GF-D8 (cell line): Measurements from ENCODE around the gene NUP153.
A peak's percentile ranks its signal among the peaks of the same experiment; 100 is the strongest.
"Not testable (repeated sequence)": the region's sequence is repeated elsewhere in the genome, so short reads cannot be mapped to it uniquely, and the experiment has no call there.

Experiments used
- DNase-seq: peaks from one replicate; lab custom pipeline; 2025; lab: John Stamatoyannopoulos, UW

Gene NUP153

DNA sequence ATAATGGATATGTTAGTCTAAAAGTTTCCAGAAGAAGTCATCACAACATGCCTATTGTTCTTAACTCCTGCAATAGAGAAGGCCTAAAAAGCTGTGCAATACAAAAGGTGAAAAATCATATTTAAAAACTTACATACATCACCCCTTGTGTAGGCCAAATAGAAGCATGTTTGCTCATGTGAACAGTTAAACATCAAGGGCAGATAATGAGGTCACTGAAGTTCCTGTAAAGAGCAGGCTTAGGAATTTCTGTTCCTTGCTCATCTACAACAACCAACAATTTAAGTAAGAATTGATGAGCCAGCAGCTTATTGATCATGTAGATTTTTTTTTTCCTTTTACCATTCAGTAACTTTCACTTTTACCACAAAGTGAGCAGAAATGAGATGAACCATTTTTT is 7.5 kb upstream of the NUP153 start:
- no peak for DNase-seq

DNA sequence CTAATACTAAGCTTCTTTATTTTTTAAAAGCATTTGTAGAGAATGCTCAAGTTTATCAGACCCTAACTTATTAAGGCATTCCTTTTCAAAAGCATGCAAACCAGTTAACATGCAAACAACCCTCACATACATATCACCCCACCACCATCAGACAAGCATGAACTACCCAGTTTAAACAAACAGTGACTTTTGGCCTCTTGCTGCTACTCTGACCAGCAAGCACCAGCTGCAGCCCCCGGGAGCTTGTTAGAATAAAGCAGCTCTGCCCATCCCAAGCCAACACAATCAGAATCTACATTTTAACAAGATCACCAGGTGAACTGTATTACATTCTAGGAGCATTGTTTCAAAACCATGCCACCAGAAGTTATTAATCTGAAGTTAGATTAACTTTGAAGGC is 5.9 kb upstream of the NUP153 start:
- no peak for DNase-seq

DNA sequence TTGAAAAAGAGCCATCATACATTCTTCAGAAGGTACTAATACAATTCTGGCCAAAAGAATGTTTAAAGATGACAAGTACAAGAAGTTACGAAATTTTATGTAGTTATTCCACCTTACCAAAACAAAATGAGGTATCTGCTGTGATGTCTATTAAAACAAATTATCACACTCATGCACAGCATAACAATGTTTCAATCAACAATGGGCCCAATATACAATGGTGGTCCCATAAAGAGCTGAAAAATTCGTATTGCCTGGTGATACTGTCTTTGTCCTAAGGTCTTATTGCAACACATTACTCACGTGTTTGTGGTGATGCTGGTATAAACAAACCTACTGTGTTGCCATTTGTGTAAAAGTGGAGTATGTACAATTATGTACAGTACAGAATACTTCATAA is 3.6 kb upstream of the NUP153 start:
- DNase-seq, result no peak

DNA sequence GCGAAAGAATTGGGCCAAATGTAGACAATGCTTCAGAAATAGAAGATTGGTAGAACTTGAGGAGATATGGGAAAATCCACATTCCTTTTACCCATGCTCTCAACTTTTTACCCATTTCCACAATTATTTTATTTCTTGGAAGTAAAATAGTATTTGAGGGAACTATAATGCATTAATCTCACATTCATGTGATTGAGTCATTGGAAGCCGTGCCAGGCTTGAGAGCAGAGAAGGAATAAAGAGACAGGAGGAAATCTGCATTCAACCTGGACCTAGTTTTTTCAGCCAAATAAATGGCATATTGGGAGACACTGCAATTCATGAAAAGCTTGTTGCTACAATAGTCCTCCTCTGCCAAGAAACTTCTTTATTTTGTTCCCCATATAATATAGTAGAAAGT is 2.8 kb upstream of the NUP153 start:
- no peak for DNase-seq

DNA sequence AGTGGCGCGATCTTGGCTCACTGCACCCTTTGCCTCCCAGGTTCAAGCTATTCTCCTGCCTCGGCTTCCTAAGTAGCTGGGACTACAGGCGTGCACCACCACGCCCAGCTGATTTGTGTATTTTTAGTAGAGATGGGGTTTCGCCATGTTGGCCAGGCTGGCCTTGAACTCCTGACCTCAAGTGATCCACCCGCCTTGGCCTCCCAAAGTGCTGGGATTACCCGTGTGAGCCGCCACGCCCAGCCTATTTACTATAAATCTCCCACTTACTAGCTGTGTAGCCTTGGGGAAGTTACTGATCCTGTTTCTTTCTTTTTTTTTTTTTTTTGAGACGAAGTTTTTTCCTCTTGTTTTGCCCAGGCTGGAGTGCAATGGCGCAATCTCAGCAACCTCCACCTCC is 1.3 kb upstream of the NUP153 start:
- not testable (repeated sequence) for DNase-seq

DNA sequence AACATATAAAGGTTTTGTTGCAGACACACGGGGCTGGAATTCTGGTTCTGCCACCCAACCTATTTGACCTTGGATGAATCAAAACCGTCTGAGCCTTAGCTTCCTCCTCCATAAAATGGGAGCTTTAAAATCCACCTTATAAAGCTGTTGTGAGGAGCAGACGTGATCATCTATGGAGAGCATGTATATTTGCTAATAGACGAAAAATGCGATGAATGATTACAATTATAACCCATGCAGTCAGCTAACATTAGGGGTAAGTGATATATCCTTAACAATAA is 586 bp upstream of the NUP153 start:
- DNase-seq, result no peak

DNA sequence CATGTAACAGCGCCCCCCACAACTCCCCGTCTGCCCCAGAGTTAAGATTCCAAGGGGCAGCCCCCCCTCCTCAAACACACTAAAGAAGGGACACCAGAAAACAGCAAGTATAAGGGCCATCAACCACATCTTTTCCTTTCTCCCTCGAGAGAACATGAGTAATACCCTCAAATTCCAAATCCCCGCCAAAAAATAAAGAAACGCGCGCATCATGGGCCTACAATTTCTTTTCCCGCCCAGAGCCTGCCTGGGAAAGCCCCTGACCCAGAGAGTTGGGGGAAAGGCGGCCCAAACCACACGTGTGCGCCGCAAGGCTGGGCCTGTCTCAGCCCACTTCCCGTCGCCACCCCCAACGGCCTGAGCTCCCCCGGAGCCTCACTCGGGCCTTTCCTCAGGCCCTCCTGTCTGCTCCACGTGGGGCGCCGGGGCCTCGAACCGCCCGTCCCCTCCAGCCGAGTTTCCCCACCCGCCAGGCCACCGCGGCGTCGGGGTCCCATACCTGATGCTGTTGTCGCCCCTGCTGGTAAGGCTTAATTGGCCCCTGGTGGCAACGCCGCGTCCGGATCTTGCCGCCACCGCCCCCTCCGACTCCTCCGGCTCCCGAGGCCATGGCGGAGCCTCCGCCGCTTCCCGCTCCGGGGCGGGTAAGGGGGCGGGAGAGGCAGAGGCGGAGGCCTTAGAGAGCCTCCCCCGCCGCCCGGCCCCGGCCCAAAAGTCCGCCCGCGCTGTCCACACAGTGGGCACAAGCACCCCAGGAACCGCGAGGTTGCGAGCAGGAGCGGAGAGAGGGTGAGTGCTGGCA is 746 bp downstream of the NUP153 start:
- peak; percentile 61 for DNase-seq

DNA sequence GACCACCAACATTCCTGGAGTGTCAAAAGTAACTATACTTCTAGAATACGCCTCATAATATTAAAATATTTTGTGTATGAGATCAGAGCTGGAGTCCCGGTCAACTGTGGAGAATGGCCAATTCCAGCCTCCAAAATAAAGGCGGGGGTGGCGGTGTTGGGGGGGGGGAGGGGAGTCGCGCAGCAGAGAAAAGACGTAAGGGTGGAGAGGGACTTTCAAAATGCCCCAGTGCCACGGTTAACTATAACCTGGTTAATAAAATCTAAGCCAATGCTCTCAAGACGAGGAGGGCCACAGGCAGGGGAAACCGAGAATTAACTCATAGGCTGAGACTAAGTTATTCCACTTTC is 1.3 kb downstream of the NUP153 start:
- DNase-seq, result no peak

DNA sequence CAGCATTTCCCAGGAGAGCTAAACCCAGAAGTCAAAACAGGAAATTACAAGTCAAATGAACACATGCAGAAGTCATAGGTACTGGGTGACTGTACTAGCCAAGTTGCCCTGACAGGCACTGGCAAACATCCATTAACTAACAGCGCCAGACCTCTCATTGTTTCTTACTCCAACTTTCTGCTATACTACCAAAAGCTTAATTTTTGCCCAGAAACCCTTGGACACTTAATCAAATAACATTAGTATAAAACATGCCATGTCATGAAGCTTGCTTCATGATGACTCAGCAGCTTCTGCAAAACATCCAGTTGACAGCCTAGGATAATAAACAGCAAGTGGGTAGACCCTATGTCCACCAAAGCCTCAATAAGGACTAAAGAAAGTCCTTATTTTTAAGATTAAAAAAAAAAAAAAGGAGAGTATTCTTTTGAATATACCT is 3.5 kb downstream of the NUP153 start:
- DNase-seq, result peak; percentile 44

DNA sequence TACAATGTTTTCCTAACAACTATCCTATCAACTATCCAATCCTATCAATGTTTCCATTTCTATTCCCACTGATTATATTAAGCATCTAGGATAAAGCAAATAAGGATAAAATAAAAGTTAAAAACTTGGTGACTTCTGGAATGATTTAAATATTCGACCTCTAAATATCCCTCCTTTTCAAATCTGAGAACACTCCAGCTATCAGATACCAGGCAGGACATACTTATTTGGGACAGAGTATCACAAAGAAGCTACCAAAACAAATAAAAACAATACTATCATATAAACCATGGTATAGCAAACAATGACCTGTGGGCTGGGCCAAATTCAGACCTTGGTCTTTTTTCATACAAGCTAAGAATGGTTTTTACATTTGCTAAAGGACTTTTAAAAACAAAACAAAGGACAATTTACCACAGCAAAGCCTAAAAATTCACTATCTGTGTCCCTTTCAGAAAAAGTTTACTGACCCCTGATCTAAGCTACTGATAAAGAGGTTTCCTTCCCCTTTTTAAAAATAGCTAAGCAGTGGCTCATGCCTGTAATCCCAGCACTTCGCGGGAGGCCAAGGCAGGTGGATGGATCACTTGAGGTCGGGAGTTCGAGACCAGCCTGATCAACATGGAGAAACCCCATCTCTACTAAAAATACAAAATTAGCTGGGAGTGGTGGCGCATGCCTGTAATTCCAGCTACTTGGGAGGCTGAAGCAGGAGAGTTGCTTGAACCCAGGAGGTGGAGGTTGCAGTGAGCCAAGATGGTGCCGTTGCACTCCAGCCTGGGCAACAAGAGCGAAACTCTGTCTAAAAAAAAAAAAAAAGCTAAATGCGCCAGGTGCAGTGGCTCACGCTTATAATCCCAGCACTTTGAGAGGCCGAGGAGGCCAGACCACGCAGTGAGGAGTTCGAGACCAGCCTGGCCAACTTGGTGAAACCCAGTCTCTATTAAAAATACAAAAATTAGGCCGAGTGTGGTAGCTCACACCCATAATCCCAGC is 6.0 kb downstream of the NUP153 start:
- peak; percentile 83 for DNase-seq

DNA sequence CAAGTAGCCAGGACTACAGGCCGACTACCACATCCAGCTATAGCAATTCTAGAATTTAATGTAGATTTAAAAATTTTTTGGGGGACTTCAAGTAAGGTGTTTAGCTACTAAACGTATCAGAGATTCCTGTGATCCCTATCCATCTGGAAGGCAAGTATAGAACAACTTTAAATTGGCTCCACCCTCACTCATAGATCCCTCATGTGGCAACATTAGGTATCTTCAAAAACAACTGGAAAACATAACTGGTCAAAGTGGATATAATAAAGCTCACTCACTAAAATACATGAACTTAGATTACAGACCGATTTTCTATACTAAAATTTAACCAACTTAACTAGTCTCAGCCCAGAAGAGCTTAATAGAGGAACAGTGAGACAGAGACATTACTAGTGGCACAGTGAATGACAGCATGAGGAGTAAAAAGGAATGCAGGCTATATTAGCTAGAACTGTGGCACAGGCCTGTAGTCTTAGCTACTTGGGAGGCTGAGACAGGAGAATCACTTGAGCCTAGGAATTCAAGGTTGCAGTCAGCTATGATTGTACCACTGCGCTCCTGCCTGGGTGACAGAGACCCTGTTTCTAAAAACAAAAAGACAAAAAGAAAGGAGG is 14.7 kb downstream of the NUP153 start:
- no peak for DNase-seq

DNA sequence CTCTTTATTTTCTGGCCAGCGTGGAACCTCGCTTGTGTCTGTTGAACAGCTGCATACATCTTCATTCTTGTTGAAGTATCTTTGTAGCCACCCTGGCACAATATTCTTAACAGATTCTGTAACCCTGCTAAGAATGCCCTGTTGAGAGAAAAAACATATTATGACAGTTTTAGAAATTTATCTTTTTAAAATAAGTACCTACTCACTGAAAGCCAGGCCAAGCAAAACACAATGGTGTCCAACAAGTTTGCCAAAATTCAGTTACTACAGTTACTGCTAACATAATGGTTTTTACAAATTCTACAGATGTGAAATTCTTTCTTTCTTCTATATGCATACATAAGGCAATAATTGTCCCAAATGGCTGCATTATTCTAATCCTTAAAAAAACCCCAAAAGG is 18.2 kb downstream of the NUP153 start:
- DNase-seq, result no peak

DNA sequence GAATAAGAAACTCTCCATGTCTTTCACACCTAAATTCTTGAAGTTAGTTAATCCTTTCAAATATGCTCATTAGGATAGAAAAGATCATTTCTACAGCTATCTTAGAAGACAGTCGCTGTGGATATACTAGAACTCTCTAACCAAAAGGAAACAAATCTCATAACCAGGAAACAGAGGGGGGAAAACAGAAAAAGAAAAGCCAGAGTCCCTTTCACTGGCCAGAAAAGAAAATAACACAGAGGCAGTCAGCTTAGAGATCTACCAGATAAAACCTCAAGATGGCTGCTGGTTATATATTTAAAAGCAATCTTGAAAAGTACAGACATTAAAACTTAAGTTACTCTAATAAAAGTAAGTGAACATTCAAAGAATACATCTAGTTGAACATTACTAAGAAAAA is 19.6 kb downstream of the NUP153 start:
- DNase-seq, result no peak

DNA sequence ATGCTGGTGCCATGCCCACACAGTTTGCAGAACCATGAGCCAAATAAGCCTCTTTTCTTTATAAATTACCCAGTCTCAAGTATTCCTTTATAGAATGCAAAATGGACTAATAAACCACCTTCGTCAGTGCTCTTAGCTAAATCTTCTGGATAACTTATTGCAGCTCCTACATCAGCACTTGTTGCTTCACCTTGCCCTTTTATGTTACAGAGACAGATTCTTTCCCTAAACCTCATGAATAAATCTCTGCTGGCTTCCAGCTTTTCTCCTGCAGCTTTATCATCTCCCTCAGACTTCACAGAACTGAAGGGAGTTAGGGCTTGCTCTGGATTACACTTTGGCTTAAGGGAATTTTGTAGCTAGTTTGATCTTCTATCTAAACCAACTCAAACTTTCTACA is 22.6 kb downstream of the NUP153 start:
- DNase-seq, result no peak

DNA sequence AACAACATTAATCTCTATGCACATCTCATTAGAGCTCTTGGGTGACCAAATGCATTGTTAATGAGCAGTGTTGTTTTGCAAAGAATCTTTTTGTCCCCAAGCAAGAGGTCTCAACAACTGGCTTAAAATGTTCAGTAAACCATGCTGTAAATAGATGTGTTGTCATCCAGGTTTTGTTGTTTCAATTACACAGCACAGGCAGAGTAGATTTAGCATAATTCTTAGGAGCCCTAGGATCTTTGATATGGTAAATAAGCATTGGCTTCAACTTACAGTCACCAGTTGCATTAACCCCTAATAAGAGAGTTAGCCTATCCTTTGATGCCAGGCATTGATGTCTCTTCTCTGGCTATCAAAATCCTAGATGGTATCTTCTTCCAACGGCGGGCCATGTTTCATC is 23.3 kb downstream of the NUP153 start:
- DNase-seq, result no peak

DNA sequence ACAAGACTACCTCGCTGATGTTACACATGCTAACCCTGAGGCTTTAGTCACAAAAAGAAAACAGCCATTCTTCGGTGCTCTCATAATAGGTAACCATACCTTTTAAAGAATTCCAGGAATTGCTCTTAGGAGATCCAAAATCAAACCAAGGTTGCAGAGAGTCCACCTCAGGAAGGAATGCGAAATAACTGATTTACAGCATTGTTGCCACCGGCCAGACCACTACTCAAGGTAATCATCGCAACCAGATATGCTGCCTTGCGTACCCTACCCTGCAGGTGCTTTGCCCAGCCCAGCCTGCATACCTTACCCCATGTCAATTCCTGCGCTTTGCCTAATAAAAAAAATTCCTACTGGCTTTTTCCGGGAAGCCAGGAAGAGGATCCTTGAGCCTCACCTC is 27.0 kb downstream of the NUP153 start:
- no peak for DNase-seq

DNA sequence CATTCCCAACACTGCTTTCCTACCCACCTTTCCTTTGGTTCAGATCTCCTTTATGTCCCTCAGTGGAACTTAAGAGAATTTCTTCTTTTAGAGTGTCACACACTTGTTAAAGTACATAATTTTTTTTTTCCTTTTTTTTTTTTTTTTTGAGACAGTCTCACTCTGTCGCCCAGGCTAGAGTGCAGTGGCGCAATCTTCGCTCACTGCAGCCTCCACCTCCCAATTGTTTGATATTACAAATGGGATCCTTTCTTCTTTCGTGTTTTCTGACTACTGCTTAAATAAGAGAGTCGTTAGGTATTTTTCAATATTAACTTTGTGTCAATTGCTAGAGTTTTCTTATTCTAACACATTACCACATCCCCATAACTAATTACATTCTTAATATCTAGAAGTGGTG is 29.1 kb downstream of the NUP153 start:
- DNase-seq, result no peak

DNA sequence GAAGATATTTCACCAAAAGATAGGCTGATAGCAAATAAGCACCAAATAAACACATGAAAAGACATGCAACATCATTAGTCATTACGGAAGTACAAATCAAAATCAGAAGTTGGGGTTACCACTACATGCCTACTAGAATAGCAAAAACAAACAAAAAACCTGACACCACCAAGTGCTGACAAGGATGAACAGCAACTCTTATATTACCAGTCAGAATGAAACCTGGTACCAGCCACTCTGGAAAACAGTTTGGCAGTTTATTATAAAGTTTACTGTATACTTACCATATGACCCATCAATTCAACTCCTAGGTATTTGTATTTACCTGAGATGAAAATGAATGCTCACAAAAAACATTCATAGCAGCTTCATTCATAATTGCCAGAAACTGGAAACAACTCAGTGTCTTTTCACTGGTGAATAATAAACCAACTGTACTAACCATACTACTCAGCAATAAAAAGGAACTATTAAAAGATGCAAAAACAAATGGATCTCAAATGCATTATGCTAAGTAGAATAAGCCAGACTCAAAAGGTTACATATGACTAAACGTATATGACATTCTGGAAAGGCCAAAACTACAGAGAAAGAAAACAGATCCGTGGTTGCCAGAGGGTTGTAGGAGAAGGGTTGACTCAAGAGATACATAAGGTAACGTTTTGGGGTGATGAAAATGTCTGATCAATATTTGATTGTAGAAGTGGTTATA is 33.0 kb downstream of the NUP153 start:
- DNase-seq, result no peak

DNA sequence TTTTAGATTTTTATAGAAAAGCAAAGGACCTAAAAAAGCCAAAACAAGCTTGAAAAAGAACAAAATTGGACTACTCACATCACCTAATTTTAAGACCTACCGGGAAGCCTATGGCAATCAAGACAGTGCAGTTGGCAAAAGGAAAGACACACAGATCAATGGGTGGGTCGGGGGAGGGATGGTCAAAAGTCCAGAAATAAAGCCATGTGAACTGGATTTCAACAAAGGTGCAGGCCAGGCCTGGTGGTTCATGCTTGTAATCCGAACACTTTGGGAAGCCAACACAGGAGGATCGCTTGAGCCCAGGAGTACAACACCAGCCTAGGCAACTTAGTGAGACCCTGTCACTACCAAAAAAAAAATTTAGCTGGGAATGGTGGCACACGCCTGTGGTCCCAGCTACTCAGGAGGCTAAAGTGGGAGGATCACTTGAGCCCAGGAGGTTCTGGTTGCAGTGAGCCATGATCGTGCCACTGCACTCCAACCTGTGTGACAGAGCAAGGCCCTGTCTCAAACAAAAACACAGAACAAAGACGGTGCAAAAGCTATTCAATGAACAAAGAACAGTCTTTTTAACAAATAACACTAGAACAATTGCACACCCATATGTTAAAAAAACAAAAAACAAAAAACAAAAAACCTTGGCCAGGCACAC is 34.5 kb downstream of the NUP153 start:
- DNase-seq, result no peak

DNA sequence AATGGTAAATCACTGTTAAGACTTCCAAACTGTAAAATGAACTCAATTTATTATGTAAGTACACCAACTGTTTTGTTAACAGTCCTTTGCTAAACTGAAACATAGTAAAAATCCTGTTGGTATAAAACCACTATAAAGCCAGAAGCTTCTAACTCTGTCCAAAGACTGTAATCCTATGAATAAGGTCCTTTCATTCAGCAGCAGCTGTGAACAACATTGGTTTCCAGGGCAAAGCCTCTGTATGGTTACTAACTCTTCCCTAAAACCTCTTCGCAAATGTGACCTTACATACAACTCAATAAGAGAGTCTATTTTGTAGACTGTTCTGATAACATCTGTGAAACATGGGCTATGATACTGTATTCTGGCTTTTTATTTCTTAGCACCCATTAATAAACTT is 40.1 kb downstream of the NUP153 start:
- DNase-seq, result no peak

DNA sequence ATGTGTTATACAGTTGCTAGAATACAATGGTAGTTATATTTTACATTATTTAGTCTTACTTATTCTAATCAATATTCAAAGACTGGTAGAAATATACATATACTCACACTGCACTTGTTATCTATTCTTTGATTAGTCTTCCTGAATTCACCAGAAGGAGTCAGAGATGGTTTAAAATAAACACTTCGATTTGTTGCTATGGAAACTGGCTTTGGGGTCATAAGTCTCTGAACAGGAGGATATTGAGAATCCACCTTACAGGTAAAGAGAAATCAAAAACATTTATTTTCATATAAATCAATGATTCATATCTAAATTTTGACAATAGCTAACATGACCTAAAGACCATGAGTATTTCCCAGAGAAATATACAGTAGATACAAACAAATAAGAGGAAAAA is 41.6 kb downstream of the NUP153 start:
- DNase-seq, result no peak

DNA sequence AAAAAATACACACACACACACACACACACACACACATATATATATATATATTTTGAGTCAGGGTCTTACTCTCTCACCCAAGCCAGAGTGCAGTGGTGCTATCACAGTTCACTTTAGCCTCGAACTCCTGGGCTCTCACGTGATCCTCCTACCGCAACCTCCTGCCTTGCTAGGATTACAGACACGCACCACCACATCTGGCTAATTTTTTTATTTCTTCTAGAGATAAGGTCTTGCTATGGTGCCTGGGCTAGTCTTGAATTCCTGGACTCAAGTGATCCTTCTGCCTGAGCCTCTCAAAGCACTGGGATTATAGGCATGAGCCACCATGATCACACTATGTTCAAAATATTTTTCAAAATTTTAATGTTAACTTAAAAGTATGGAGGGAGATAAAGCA is 43.5 kb downstream of the NUP153 start:
- DNase-seq, result no peak
